HG02943 (cell line): ENCODE measurements around the gene GAB4.
"Not testable (repeated sequence)": the region's sequence is repeated elsewhere in the genome, so short reads cannot be mapped to it uniquely, and the experiment has no call there.

Experiments
- ATAC-seq: cut with Tn5 transposase; IDR thresholded peaks from one replicate; pipeline ENCODE4 v1.9.1; 2021; ENCODE audit warnings: mild to moderate bottlenecking, low read depth, moderate library complexity; ENCODE audit not compliant: unreplicated experiment

GAB4 gene, protein sequence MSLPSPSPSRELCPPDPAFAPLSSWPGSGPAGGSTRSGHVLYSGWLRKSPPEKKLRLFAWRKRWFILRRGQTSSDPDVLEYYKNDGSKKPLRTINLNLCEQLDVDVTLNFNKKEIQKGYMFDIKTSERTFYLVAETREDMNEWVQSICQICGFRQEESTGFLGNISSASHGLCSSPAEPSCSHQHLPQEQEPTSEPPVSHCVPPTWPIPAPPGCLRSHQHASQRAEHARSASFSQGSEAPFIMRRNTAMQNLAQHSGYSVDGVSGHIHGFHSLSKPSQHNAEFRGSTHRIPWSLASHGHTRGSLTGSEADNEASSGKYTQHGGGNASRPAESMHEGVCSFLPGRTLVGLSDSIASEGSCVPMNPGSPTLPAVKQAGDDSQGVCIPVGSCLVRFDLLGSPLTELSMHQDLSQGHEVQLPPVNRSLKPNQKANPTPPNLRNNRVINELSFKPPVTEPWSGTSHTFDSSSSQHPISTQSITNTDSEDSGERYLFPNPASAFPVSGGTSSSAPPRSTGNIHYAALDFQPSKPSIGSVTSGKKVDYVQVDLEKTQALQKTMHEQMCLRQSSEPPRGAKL

DNA sequence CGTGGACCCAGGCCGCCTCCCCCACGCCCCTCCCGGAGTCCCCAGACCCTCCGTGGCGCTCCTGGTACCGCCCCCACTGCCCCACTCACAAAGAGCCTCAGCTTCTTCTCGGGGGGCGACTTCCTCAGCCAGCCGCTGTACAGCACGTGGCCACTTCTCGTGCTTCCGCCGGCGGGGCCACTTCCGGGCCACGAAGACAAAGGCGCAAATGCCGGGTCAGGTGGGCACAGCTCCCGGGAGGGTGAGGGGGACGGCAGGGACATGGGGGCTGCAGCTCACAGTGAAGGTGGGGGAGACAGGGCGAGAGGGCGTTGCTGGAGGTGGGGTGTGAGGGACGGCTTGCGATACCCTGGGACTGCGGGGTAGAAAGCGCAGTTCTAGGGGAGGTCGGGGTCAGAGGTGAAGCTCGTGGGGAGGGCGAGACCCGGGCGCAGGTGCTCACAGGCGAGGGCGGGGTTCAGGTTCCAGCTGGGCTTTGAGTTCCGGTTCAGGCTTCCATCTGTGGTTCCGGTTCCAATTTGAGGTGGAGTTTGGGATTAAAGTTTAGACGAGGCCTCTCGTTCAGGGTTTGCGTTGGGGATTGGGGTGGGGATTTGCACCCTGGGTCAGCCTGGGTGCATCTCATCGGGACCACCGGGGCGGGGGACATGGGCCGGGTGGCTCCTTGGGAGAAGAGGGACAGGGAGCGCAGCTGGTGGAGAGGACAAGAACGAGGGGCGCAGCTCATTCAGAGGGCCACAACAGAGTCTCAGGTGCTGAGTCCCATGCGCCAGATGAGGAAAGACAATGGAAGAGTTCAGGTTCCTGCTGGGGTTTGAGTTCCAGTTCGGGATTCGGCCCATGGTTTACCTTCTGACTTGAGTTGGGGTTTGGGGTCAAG, at the start of gene GAB4:
Gene GAB4, minus strand, starts transcription at position 371 of the 880 bp plus-strand sequence. Its CDS starts 108 bp downstream, at position 263.
- ATAC-seq: no peak

DNA sequence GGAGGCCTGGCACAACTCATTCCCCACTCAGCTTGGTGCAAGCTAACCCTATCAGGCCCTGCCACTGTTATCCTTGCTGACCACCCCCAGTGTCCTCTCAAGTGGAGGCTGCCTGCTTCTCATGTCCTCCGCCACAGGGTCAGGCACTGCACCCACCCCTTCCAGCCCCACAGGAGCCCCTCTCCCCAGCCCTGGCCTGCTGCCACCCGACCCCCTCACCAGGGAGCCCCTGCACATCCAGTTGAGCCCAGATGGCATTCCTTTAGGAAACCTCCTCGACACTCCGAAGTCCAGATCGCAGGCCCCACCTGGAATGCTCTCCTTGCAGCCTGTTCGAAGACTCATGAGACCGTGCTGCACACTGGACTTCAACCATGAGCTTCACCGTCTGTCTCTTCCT, 48.8 kb upstream of the GAB4 start:
- no peak for ATAC-seq

DNA sequence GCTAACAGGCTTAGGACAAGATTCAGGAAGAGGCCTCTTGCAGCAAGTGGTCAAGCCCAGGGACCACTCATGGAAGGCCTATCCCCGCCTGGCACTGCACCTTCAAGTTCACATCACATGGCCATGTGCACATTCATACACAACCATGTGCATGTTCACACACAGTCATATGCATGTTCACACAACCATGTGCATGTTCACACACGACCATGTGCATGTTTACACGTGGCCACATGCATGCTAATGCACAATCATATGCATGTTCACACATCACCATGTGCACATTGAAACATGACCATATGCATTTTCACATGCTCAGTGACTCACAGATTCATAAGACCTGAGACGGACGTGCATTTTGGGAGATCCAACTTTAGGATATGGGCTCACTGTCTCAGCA, 48.0 kb upstream of the GAB4 start:
- ATAC-seq: no peak

DNA sequence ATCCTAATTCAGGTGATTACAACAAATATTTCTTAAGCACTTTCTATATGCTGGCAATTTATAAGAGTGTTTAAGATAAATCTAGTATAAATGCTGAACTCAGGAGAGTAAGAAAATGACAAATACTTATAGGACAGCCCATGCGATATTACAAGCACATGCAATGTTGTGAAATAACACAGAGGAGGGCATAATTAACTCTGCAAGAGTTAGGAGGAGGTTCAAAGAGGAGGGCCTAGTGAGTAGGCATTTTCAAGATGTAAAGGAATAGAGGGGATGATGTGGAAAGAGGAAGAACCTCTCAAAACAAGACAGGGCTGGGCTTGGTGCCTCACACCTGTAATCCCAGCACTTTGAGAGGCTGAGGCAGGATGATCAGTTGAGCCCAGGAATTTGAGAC, 39.6 kb upstream of the GAB4 start:
- ATAC-seq: no peak

DNA sequence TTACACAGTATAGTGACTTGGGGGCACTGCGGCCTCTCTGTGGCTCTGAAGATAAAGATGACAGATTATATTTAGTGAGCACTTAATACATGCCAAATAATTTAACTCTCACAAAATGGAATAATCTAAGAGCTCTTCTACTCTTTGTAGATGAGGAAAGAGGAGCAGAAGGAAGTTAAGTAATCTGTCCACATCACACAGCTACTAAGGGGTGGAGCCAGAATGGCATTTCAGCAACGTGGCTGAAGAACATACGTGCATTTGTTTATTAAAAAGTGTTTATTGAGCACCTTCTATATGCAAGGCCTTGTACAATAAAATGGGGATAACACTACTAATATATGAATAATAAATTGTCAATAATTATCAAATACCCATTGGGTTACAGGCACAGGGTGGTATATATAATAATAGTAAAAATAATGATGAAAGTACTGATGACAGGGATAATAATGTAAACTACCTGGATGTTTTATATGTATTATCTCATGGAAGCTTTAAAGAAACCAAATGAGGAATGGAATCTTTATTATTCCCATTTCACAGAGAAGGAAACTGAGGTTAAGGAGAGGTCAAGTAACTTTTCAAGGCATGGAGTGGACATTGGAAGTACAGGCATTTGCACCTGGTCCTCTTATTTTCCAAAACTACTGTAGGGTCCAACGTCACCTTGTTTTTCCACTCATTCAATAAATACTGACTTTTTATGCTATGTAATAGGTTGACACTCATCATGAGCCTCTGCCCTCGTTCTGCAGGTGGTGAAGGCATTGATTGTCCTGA, 38.7 kb upstream of the GAB4 start:
- no peak for ATAC-seq

DNA sequence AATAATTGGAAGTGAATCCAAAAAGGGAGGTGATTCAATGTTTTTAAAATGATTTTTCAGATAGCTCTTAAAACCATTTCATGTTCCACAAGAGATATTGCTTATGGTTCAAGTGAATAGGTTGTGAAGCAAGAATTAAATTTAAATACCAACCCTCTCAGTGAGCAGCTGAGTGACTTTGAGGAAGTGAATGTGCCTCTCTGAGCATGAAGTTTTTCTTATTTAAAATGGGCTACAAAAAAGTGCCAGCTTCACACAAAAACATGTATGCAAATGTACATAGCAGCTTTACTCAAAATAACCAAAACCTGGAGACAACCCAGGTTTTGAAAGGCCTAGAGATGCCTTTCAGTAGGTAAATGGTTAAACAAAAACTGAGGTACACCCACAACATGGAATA, 35.5 kb upstream of the GAB4 start:
- no peak for ATAC-seq

DNA sequence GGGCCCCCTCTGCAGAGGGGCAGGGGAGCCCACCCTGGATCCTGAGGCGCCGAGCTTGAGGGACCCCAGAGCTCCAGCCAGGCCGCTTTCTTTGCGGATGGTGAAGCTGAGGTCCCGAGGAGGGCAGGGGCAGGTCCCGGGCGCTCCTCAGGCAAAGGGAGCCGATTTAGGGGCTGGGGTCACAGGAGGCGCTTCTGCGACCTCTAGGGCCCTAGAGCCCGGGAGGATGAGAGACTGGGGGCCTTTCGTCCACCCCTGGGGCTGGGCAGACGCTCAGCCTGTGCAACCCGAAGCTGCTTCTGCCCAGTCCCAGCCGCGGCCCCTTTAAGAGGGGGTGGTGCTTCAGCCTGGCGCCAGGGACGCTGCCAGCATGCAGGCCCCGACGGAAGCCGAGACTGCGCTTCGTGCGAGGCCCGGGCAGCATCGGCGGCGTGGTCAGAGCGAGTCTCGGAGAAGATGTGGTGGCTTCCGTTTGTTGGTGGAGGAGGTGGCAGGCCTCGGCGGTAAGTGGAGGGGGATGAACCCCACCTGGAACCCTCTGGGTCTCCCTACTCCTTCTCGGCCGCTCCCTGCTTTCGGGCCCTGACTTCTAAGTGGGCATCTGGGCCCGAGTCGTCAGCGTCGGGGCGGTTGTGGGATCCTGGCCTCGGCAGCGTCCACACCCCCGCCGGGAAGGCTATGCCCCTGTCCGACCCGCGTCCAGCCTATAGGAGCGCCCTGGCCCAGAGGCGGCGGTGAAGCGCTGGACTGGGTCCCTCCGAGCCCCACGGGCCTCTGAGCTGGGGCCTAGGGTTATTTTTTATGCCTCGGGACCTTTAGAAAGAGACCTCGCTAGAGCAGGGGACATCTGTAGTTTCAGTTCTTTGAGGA, 29.1 kb upstream of the GAB4 start:
- peak; percentile 72 for ATAC-seq

DNA sequence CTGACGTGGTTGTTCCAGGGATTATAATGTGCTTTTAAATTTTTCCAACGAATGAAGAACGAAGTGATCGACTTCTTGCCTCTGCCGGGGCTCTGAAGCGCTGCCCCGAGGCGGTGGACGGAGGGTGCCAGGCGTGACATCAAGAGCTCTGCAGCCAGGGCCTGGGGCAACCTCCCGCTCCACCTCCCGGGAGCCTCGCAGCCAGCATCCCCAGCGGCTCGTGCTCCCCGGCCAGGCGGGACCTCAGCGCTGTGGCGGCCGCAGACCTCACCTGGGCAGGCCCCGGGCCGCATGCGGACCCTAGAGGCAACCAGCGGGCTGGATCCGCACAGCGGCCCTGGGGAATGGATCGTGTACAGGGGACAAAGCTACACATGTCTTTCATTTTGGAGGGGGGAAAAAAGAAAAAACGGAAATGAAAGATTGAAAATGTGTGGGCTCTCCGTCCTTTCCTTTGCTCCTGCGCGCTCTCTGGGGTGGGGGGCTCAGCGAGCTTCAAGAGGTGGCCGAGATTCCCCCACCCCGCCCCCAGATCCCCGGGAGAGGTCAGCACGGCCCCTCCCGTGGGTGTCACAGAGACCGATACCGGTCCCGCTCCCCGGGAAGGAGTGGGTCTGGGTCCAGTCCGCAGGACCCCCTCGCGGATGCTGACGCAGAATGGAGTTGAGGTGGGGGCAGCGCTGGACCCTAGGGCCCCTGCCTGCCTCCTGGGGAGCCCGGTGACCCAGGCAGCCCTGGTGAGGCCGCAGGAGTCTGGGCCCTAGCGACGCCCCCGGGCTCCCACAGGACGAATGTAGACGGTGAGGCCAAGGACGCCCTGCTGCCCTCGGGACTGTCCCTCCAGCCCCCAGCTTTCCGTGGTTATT, 28.2 kb upstream of the GAB4 start:
- ATAC-seq: peak; percentile 24

DNA sequence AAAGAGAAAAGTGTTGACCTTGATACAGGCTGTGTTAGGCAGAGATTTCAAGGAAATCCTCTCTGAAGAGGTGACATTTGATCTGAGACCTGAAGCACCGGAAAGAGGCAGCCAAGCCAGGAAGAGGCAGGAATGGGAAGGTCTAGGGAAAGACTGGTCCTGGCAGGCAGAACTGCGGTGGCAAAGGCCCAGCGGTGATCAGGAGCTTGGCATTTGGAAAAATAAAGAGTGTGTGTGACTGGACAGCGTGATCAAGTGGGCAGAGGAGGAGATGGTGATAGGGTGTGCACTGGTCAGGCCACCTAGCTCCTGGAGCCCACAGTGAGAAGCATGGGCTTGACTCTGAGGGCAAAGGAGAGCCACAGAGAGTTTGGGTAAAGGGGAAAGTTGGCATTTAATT, 27.2 kb upstream of the GAB4 start:
- no peak for ATAC-seq

DNA sequence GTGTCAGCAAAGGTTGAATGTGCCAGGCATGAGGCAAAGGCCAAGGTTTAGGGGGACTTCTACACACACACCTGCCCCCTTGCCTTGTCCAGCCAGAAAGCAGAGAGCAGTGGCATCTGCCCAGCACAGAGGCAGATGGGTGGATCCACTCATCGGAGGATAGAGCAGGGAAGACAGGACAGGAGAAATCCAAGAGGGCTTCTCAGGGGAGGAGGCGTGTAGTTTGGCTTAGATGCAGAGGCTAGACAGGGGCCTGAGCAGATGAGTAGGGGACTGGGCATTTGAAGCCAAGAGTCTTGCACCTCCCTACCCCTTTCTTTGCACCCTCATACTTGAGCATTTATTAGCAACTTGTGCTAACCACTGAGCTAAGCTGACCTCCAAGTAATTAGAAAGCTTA, 26.5 kb upstream of the GAB4 start:
- not testable (repeated sequence) for ATAC-seq

DNA sequence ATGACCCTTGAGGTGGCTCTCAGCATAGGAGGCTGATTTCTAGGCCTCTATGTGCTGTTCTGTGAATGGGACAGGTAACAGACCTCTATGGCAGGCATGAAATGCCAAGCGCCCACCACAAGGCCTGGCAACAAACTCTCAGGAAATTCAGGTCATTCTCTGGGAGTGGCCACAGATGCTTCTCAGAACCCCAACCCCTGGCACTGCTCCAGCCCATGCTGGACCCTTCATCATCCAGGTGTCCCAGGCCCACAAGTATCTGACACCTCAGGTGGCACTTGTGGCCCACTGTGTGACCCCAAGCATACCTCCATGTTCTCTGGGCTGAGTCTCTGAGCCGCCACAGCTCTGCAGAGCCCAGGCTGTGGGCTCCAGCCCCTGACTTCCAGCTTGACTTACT, 24.3 kb upstream of the GAB4 start:
- ATAC-seq: not testable (repeated sequence)

DNA sequence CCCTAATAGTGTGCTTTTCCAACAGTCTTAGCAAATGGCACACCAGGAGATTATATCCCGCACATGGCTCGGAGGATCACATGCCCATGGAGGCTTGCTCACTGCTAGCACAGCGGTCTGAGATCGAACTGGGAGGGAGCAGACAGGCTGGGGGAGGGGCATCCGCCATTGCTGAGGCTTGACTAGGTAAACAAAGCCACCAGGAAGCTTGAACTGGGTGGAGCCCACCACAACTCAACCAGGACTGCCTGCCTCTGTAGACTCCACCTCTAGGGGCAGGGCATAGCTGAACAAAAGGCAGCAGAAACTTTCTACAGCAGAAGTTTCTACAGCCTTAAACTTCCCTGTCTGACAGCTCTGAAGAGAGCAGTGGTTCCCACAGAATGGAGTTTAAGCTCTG, 16.4 kb upstream of the GAB4 start:
- not testable (repeated sequence) for ATAC-seq

DNA sequence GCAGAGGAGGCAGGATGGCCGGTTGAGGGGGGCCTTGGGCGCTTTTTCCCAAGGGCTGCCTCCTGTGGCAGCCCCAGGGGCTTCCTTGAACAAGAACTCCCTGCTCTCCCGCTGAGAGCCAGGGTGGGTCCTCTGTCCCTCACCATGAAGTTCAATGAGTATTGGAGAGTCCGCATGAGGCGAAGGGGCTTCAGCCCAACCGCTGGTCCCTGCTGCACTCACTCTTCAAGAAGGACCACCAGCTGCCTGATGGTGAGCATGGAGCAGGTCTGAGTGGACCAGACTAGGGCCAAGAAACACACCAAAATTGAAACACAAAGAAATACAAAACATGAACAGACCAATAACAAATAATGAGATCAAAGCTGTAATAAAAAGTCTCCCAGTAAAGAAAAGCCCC, 7.5 kb upstream of the GAB4 start:
- not testable (repeated sequence) for ATAC-seq

DNA sequence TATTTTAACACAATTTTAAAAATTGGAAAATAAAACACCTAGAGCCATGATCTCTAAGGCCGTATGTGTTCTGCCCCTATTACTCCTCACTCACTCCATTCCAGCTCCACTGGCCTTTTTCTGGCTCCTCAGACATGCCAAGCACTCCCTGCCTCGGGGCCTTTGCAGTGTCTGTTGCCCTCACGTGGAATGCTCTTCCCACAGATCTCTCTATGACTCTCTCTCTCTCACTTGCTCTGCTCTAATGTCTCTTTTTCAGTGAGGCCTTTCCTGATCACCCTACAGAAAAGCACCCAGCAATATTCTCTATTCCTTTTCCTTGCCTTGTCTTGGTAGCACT, 6.0 kb upstream of the GAB4 start:
- ATAC-seq: not testable (repeated sequence)

DNA sequence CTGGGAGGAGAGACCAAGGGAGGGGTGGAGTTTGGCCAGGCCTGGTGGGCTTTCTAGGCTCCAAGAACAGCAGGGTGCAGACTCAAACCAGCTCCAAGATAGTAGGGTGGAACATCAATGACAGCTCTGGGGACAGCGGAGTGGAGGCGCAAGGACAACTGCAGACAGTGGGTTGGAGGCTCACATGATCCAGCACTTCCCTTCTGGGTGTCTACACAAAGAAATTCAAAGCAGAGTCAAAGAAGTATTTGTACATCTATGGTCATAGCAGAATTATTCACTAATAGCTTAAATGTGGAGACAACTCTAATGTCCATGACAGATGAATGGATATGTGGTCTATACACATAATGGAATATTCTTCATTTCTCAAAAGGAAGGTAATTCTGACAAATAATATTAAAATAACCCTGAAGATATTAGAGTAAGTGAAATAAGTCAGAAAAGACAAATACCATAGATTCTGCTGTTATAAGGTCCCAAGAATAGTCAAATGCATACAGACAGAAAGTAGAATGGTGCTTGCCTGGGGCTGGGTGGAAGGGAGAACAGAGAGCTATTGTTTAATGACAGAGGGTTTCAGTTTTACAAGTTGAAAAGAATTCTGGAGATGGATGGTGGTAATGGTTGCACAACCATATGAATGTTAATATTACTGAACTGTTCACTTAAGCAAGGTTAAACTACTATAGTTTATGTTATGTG, 5.5 kb upstream of the GAB4 start:
- no peak for ATAC-seq

DNA sequence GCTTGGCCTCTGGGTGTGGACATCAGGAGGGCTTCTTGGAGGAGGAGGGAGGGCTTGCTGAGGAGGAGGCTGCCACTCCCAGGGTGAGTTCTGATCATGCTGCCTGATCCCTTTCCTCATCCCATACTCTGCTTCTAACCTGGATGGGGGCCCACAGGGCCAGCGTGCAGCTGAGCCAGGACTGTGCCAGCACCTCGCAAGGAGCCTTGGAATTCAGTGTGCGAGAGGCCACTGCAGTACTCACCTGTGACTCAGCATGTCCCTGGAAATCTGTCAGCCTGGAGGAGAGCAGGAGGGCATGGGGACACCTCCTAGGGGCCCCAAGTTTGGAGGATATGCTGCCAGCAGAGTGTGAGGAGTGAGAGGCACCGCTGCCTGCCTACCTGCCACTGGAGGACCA, 4.2 kb upstream of the GAB4 start:
- ATAC-seq: no peak

DNA sequence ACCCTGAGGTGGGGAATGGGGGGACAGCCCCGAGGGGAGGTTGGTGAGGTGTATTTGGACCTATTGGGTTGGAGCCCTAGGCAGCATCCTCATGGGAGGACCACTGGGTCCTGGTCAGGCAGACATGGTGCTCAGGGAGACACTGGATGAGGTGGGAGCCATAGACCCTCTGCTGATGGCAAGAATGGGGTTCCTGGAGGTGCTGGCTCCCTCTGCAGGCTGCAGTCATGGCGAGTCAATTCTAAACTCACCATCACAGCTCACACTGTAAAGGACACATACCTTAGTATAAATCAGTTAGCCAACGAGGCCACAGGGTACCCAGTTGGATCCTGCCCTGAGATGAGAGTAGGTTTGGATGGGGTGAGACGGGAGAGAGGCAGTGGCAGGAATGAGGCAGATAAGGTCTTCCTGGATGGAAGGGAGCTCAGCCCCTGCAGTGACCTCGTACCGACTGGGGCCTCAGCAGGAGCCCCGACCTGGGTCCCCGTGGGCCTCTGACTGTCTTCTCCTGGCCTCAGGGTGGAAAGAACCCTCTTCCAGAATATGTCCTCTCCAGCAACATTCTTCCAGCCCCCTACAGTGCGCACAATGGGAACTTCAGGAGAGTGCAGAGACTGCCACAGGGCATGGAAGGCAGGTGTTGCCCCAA, 1.7 kb upstream of the GAB4 start:
- no peak for ATAC-seq

DNA sequence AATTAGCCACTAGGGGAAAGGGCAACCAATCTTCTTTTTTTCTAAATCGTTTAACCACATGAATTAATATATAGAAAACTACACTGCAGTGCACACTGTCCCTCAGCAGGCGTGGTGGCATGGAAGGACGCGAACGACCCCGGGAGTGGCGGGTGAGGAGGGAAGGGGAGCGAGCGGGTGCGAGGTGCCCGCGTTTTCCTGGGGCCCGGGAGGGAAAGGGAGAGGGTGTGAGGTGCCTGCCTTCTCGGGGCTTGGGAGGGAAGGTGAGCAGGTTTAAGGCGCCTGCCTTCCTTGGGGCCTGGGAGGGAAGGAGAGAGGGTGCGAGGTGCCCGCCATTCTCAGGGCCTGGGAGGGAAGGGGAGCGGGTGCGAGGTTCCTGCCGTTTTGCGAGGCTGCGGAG, 765 bp downstream of the GAB4 start:
- ATAC-seq: no peak
